Colonic mucosa (tissue), 4 donors: ENCODE data around the gene KCNK16. TPM values are rescaled to one million over a fixed set of nuclear protein-coding genes. Genes with fewer than 3 reads are reported as not detected.

Experiments
- DNase-seq: peaks from one replicate; pipeline ENCODE4 v3.0.0-alpha.2; 2020
- H3K27ac ChIP-seq: fragments of 200-600 bp; one replicate; pipeline ENCODE4 v1.8.0; 2021
- H3K27me3 ChIP-seq: fragments of 200-600 bp; one replicate; pipeline ENCODE4 v1.8.0; 2021
- H3K36me3 ChIP-seq: fragments of 200-600 bp; one replicate; pipeline ENCODE4 v1.8.0; 2021
- H3K4me1 ChIP-seq: fragments of 200-600 bp; one replicate; pipeline ENCODE4 v1.8.0; 2021; ENCODE audit warnings: mild to moderate bottlenecking
- H3K4me3 ChIP-seq: fragments of 200-600 bp; one replicate; pipeline ENCODE4 v1.8.0; 2021
- H3K9ac ChIP-seq, 2 donors: one replicate each; pipeline ENCODE4 v1.7.0; 2013; ENCODE audit warnings: control low read depth in 2 of 2, low read depth in 2 of 2, low read length in 2 of 2
- H3K9me3 ChIP-seq: fragments of 200-600 bp; one replicate; pipeline ENCODE4 v1.8.0; 2021
- CTCF ChIP-seq: fragments of 200-600 bp; IDR thresholded peaks from one replicate; pipeline ENCODE4 v1.8.0; 2022; ENCODE audit warnings: antibody characterized with exemption, mild to moderate bottlenecking
- intact Hi-C: fragments of 100-400 bp; cut with DNase I; formaldehyde crosslinking; loops from one replicate; pipeline ENCODE4 v1.14.1; 2022
- total RNA-seq, 2 donors: library from RNA; stranded (reverse); fragmentation: NEBNext Ultra II Directional in 1 of 2; extraction: Animal tissue kit (Norgen Biotek cat#: 25700) in 1 of 2; gene quantifications; one replicate each; pipeline ENCODE4 v1.2.1, GENCODE V29; 2021
- donor health status: healthy.
- donor health status: DM: no; HTN: no; CAD: no.
- donor health status: DM: no; HTN: no; CAD: no.

KCNK16 gene
- total RNA-seq, 2 donors from 2014 or later = not detected

- Histone ChIP-seq H3K4me1 (peaks cover 11% of the 10 kb centered on the region), H3K27ac (no peak overlapping the region), H3K4me3 (peak overlapping the region; percentile 9), H3K9ac (no peak overlapping the region), H3K36me3 (no peaks in the 10 kb centered on the region), H3K9me3 (no peaks in the 10 kb centered on the region), H3K27me3 (peaks cover 25% of the 10 kb centered on the region)
- no peak for TF ChIP-seq CTCF
- intact Hi-C loops = loop anchor here (5.0 to 10.0 kb wide), 2 partner anchors 339 to 441 kb away; no protein-coding TSS in a partner anchor
- DNase-seq = no peak
Observed at GRCh38 chr6:39313526-39314272, 8.8 kb downstream of the KCNK16 start.

- no peak for TF ChIP-seq CTCF
- H3K27me3 ChIP-seq = peaks cover 25% of the 10 kb centered on the region
- no peak for DNase-seq
Observed at GRCh38 chr6:39312912-39313525, 9.5 kb downstream of the KCNK16 start.

GRCh38 chr6:39310542-39310941, 12.0 kb downstream of the KCNK16 start:
- no peak for DNase-seq
- no peak for TF ChIP-seq CTCF
- H3K27me3 ChIP-seq = peaks cover 25% of the 10 kb centered on the region
- peaks cover 11% of the 10 kb centered on the region for H3K4me1 ChIP-seq
- H3K27ac ChIP-seq = no peak overlapping the region
- no peak overlapping the region for H3K4me3 ChIP-seq
- no peak overlapping the region for H3K9ac ChIP-seq
- H3K9me3 ChIP-seq = no peaks in the 10 kb centered on the region
- H3K36me3 ChIP-seq = no peaks in the 10 kb centered on the region
- intact Hi-C loops = loop anchor here (5.0 to 10.0 kb wide), 2 partner anchors 336 to 438 kb away; no protein-coding TSS in a partner anchor

More at GRCh38 chr6:39312912-39313525, 9.5 kb downstream of the KCNK16 start:
- H3K4me3 ChIP-seq = peak overlapping the region; percentile 9
- H3K27ac ChIP-seq = no peak overlapping the region
- intact Hi-C loops = loop anchor here (5.0 to 10.0 kb wide), 2 partner anchors 338 to 441 kb away; no protein-coding TSS in a partner anchor
- H3K36me3 ChIP-seq = no peaks in the 10 kb centered on the region
- peaks cover 11% of the 10 kb centered on the region for H3K4me1 ChIP-seq
- no peak overlapping the region for H3K9ac ChIP-seq
- H3K9me3 ChIP-seq = no peaks in the 10 kb centered on the region

- Histone ChIP-seq H3K36me3 (no peaks in the 10 kb centered on the region), H3K4me3 (no peak overlapping the region), H3K4me1 (peaks cover 11% of the 10 kb centered on the region), H3K9ac (no peak overlapping the region), H3K27me3 (peaks cover 25% of the 10 kb centered on the region), H3K9me3 (no peaks in the 10 kb centered on the region), H3K27ac (no peak overlapping the region)
- intact Hi-C loops = loop anchor here (5.0 to 10.0 kb wide), 2 partner anchors 335 to 438 kb away; no protein-coding TSS in a partner anchor
- TF ChIP-seq CTCF = peak; percentile 74
- peak; percentile 83 for DNase-seq
Observed at GRCh38 chr6:39309942-39310531, 12.5 kb downstream of the KCNK16 start.

GRCh38 chr6:39307462-39307861, 15.0 kb downstream of the KCNK16 start:
- DNase-seq = no peak
- intact Hi-C loops = no loop called here
- H3K4me1 ChIP-seq = no peaks in the 10 kb centered on the region
- no peaks in the 10 kb centered on the region for H3K36me3 ChIP-seq
- H3K9ac ChIP-seq = no peak overlapping the region
- peaks cover under 1% of the 10 kb centered on the region for H3K27me3 ChIP-seq
- H3K27ac ChIP-seq = no peak overlapping the region
- no peak for TF ChIP-seq CTCF
- H3K4me3 ChIP-seq = no peak overlapping the region
- no peaks in the 10 kb centered on the region for H3K9me3 ChIP-seq
